AG10803 (cell line): Measurements from ENCODE around the gene JARID2.

Source experiments
- DNase-seq: peaks from one replicate; pipeline ENCODE4 v3.0.0; 2010; ENCODE audit warnings: low read depth
- H3K4me3 ChIP-seq: 2 replicates; pipeline ENCODE4 v1.5.1; 2011; ENCODE audit warnings: mild to moderate bottlenecking, low read length, control low read depth
- CTCF ChIP-seq: conservative IDR thresholded peaks from 2 replicates; pipeline ENCODE4 v1.5.1; 2011; ENCODE audit warnings: mild to moderate bottlenecking, low read length, control low read depth, inconsistent platforms

JARID2 gene

GRCh38 chr6:15553736-15554294 lies 307.9 kb downstream of the JARID2 start:
- DNase-seq: no peak
- TF ChIP-seq CTCF: no peak
- no peak overlapping the region for H3K4me3 ChIP-seq

GRCh38 chr6:15554728-15555100 lies 308.8 kb downstream of the JARID2 start:
- TF ChIP-seq CTCF: no peak
- no peak overlapping the region for H3K4me3 ChIP-seq
- DNase-seq: no peak

- no peak for DNase-seq
- no peak overlapping the region for H3K4me3 ChIP-seq
- no peak for TF ChIP-seq CTCF
Observed at GRCh38 chr6:15555101-15556038, 309.5 kb downstream of the JARID2 start.

GRCh38 chr6:15556711-15557110 lies 310.8 kb downstream of the JARID2 start:
- TF ChIP-seq CTCF: no peak
- H3K4me3 ChIP-seq: no peak overlapping the region
- DNase-seq: no peak

GRCh38 chr6:15557174-15557573 lies 311.3 kb downstream of the JARID2 start:
- DNase-seq: no peak
- H3K4me3 ChIP-seq: no peak overlapping the region
- TF ChIP-seq CTCF: no peak

- no peak for DNase-seq
- TF ChIP-seq CTCF: no peak
- H3K4me3 ChIP-seq: no peak overlapping the region
Observed at GRCh38 chr6:15560713-15561112, 314.8 kb downstream of the JARID2 start.
